ENCODE data around the gene MPDZ.

GRCh38 chr9:13209498-13209897 lies 70.0 kb downstream of the MPDZ start:
- TF ChIP-seq CTCF (IDR thresholded peaks at IDR 0.05; ENCODE audit: insufficient read depth, low read length): no peak
- no peak for TF ChIP-seq GABPA (IDR thresholded peaks at IDR 0.05; ENCODE audit: low read depth)
- no peak for TF ChIP-seq POLR2AphosphoS5 (IDR thresholded peaks at IDR 0.05; ENCODE audit: low read depth)
- no peak for TF ChIP-seq REST (IDR thresholded peaks at IDR 0.05; ENCODE audit: insufficient replicate concordance, low read depth)

Measured in HL-60 (cell line).